Caco-2 (cell line): ENCODE results near the gene CEND1. TPM values are rescaled to one million over a fixed set of nuclear protein-coding genes. Genes with fewer than 3 reads are reported as not detected.

Experiments used
- BruUV-seq: library from RNA; stranded (reverse); fragments of 400-500 nt; replicated peaks from 2 replicates; lab custom pipeline; 2021; lab: Mats Ljungman, UMichigan
- CTCF ChIA-PET: fragments of 300-600 bp; sonication (Branson Sonifier 250); formaldehyde crosslinking; loops from one replicate; lab custom pipeline; 2022; ENCODE audit warnings: antibody characterized with exemption; lab: Charles Lee
- POLR2A ChIA-PET: fragments of 300-600 bp; sonication (Branson Sonifier 250); formaldehyde crosslinking; loops from one replicate; lab custom pipeline; 2022; ENCODE audit warnings: antibody characterized with exemption; lab: Charles Lee
- DNase-seq, 2 experiments: peaks; one replicate each; pipeline versions ENCODE4 v3.0.0 to v3.0.0-alpha.2; 2020 to 2022
- H3K27me3 ChIP-seq: replicated peaks from 2 replicates; pipeline ENCODE4 v1.6.0; 2011; ENCODE audit warnings: low read length; ENCODE audit not compliant: control insufficient read depth, insufficient read depth
- H3K36me3 ChIP-seq: 2 replicates; pipeline ENCODE4 v1.5.1; 2011; ENCODE audit warnings: low read length; ENCODE audit not compliant: control insufficient read depth, insufficient read depth
- H3K4me1 ChIP-seq: fragments of 250-450 bp; sonication (Bioruptor Pico); 2 replicates; pipeline ENCODE4 v1.5.1; 2020; ENCODE audit warnings: mild to moderate bottlenecking
- H3K4me3 ChIP-seq: 2 replicates; pipeline ENCODE4 v1.5.1; 2011; ENCODE audit warnings: low read depth, mild to moderate bottlenecking, control low read depth, low read length
- H3K9me3 ChIP-seq: fragments of 250-450 bp; sonication (Bioruptor Pico); 2 replicates; pipeline ENCODE4 v1.5.1; 2020; ENCODE audit warnings: mild to moderate bottlenecking, moderate library complexity
- H3K27ac Mint-ChIP-seq: one replicate; pipeline ENCODE4 v1.8.0; 2022; ENCODE audit warnings: mixed read lengths; ENCODE audit not compliant: unreplicated experiment
- H3K27me3 Mint-ChIP-seq: one replicate; pipeline ENCODE4 v1.8.0; 2022; ENCODE audit warnings: mixed read lengths; ENCODE audit not compliant: insufficient read depth, unreplicated experiment
- H3K36me3 Mint-ChIP-seq: one replicate; pipeline ENCODE4 v1.8.0; 2022; ENCODE audit warnings: mild to moderate bottlenecking, mixed read lengths; ENCODE audit not compliant: insufficient read depth, unreplicated experiment
- H3K4me1 Mint-ChIP-seq: one replicate; pipeline ENCODE4 v1.8.0; 2022; ENCODE audit warnings: low read depth, mixed read lengths; ENCODE audit not compliant: unreplicated experiment
- H3K4me3 Mint-ChIP-seq: one replicate; pipeline ENCODE4 v1.8.0; 2022; ENCODE audit warnings: mild to moderate bottlenecking, moderate library complexity, mixed read lengths; ENCODE audit not compliant: unreplicated experiment
- H3K9me3 Mint-ChIP-seq: one replicate; pipeline ENCODE4 v1.8.0; 2022; ENCODE audit warnings: mixed read lengths; ENCODE audit not compliant: unreplicated experiment
- CTCF ChIP-seq, 2 experiments: fragments of 200-600 bp in 1 of 2; IDR thresholded peaks; 1 replicate in 1 of 2; 2 replicates in 1 of 2; pipeline versions ENCODE4 v1.5.1 to v1.8.0; 2011 to 2022; ENCODE audit warnings: antibody characterized with exemption in 1 of 2, control low read depth in 1 of 2, inconsistent platforms in 1 of 2, low read depth in 1 of 2, low read length in 1 of 2, mild to moderate bottlenecking in 1 of 2, moderate library complexity in 1 of 2; ENCODE audit not compliant: insufficient read depth in 1 of 2, severe bottlenecking in 1 of 2, unreplicated experiment in 1 of 2
- intact Hi-C: fragments of 100-400 bp; cut with micrococcal nuclease; formaldehyde crosslinking; loops from one replicate; pipeline ENCODE4 v1.10.0; 2022; ENCODE audit not compliant: unreplicated experiment
- total RNA-seq: library from RNA; stranded (reverse); gene quantifications from 2 replicates; pipeline ENCODE4 v1.2.3, GENCODE V29; 2022

CEND1 gene
- total RNA-seq, 1 experiment from 2014 or later: not detected

GRCh38 chr11:792873-793272 is 3.0 kb upstream of the CEND1 start:
- no peak overlapping the region for H3K4me3 Mint-ChIP-seq
- ChIA-PET POLR2A (interaction anchor here (1.5 kb wide), 1 partner anchor 26 kb away, joined by 5 read pairs; the partner anchor contains the start of gene PNPLA2), CTCF (no interaction called here)
- no peak overlapping the region for H3K27ac Mint-ChIP-seq
- no peak for TF ChIP-seq CTCF (IDR thresholded peaks at IDR 0.05; ENCODE audit: insufficient read depth in 1 of 2, low read depth in 1 of 2, low read length in 1 of 2, severe bottlenecking in 1 of 2, unreplicated experiment in 1 of 2)
- DNase-seq: no peak
- no peaks in the 10 kb centered on the region for H3K4me1 Mint-ChIP-seq
- no peaks in the 10 kb centered on the region for H3K27me3 ChIP-seq
- H3K9me3 Mint-ChIP-seq: no peaks in the 10 kb centered on the region
- H3K4me1 ChIP-seq: peaks cover 9% of the 10 kb centered on the region
- no peak overlapping the region for H3K4me3 ChIP-seq
- no peaks in the 10 kb centered on the region for H3K36me3 ChIP-seq
- H3K27me3 Mint-ChIP-seq: no peaks in the 10 kb centered on the region
- H3K9me3 ChIP-seq: no peaks in the 10 kb centered on the region
- peaks cover 17% of the 10 kb centered on the region for H3K36me3 Mint-ChIP-seq
- intact Hi-C loops: no loop called here
- no TSS peak for BruUV-seq

- no peaks in the 10 kb centered on the region for H3K4me1 Mint-ChIP-seq
- H3K36me3 Mint-ChIP-seq: peaks cover 15% of the 10 kb centered on the region
- Histone ChIP-seq H3K9me3 (no peaks in the 10 kb centered on the region), H3K4me1 (peaks cover 9% of the 10 kb centered on the region), H3K4me3 (no peak overlapping the region), H3K27me3 (no peaks in the 10 kb centered on the region), H3K36me3 (no peaks in the 10 kb centered on the region)
- no peak for DNase-seq
- POLR2A ChIA-PET: no interaction called here
- no peak overlapping the region for H3K27ac Mint-ChIP-seq
- intact Hi-C loops: no loop called here
- no peaks in the 10 kb centered on the region for H3K9me3 Mint-ChIP-seq
- no peak overlapping the region for H3K4me3 Mint-ChIP-seq
- no peaks in the 10 kb centered on the region for H3K27me3 Mint-ChIP-seq
- CTCF ChIA-PET: no interaction called here
- TF ChIP-seq CTCF (IDR thresholded peaks at IDR 0.05; ENCODE audit: insufficient read depth in 1 of 2, low read depth in 1 of 2, low read length in 1 of 2, severe bottlenecking in 1 of 2, unreplicated experiment in 1 of 2): no peak
- BruUV-seq: no TSS peak
Observed at GRCh38 chr11:792535-792821, 2.6 kb upstream of the CEND1 start.

GRCh38 chr11:791658-792534 is 2.0 kb upstream of the CEND1 start:
- Histone ChIP-seq H3K36me3 (no peaks in the 10 kb centered on the region), H3K4me3 (no peak overlapping the region), H3K27me3 (no peaks in the 10 kb centered on the region), H3K4me1 (peaks cover 6% of the 10 kb centered on the region), H3K9me3 (no peaks in the 10 kb centered on the region)
- no peak overlapping the region for H3K4me3 Mint-ChIP-seq
- DNase-seq: no peak
- BruUV-seq: TSS peak; percentile 29
- intact Hi-C loops: no loop called here
- ChIA-PET CTCF (no interaction called here), POLR2A (no interaction called here)
- H3K27ac Mint-ChIP-seq: no peak overlapping the region
- no peaks in the 10 kb centered on the region for H3K27me3 Mint-ChIP-seq
- peaks cover 13% of the 10 kb centered on the region for H3K36me3 Mint-ChIP-seq
- no peaks in the 10 kb centered on the region for H3K4me1 Mint-ChIP-seq
- TF ChIP-seq CTCF (IDR thresholded peaks at IDR 0.05; ENCODE audit: insufficient read depth in 1 of 2, low read depth in 1 of 2, low read length in 1 of 2, severe bottlenecking in 1 of 2, unreplicated experiment in 1 of 2): no peak
- H3K9me3 Mint-ChIP-seq: no peaks in the 10 kb centered on the region
